Measurements from ENCODE around the gene LTBP2.

The LTBP2 gene

GRCh38 chr14:74584951-74585350 lies 27.1 kb downstream of the LTBP2 start:
- TF ChIP-seq GATA1 (IDR thresholded peaks at IDR 0.05; ENCODE audit: low read depth, low read length) (no peak), POLR2A (IDR thresholded peaks at IDR 0.05; ENCODE audit: low read length) (no peak)
- DNase-seq, result no peak

DNA sequence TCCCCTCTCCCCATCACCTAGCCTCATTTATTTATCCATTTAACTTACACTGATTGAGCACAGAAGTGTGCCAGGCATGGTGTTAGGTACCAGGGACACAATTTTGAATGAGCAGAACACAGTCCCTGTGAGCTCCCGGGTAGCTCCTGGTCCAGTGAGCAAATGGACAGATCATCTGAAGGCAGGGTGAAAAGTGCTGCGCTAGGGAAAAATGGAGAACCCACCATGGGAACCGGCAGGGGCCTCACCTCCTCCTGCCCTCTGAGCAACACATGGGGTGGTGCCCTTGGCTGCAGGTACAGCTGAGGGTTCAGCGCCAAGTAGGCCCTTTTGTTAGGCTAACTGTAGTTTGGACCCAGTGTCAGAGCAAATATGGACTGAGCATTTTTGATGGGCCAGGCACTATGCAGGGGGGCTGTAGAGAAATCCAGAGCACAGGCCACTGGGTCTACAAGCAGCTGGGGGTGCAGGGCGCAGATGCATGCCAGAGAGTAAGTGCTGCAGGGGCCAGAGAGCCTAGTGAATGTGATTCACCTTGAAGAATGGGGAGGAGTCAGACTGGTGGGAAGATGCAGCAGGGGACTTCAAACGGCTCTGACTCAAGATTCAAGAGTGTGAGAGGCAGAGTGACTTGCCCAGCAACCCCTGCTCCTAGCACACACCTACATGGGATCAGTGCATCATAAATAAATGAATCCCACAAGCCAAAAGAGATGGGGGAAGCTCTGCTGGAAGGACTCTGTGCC lies 28.2 kb downstream of the LTBP2 start:
- DNase-seq, result no peak
- TF ChIP-seq POLR2A (IDR thresholded peaks at IDR 0.05; ENCODE audit: low read length), result no peak
- no peak for TF ChIP-seq GATA1 (IDR thresholded peaks at IDR 0.05; ENCODE audit: low read depth, low read length)

GRCh38 chr14:74582910-74583581 lies 29.0 kb downstream of the LTBP2 start:
- TF ChIP-seq GATA1 (IDR thresholded peaks at IDR 0.05; ENCODE audit: low read depth, low read length), result no peak
- no peak for TF ChIP-seq POLR2A (IDR thresholded peaks at IDR 0.05; ENCODE audit: low read length)
- DNase-seq, result no peak

- DNase-seq, result no peak
- TF ChIP-seq GATA1 (IDR thresholded peaks at IDR 0.05; ENCODE audit: low read depth, low read length), result no peak
- TF ChIP-seq POLR2A (IDR thresholded peaks at IDR 0.05; ENCODE audit: low read length), result no peak
Observed at GRCh38 chr14:74580275-74580672, 31.8 kb downstream of the LTBP2 start.

DNA sequence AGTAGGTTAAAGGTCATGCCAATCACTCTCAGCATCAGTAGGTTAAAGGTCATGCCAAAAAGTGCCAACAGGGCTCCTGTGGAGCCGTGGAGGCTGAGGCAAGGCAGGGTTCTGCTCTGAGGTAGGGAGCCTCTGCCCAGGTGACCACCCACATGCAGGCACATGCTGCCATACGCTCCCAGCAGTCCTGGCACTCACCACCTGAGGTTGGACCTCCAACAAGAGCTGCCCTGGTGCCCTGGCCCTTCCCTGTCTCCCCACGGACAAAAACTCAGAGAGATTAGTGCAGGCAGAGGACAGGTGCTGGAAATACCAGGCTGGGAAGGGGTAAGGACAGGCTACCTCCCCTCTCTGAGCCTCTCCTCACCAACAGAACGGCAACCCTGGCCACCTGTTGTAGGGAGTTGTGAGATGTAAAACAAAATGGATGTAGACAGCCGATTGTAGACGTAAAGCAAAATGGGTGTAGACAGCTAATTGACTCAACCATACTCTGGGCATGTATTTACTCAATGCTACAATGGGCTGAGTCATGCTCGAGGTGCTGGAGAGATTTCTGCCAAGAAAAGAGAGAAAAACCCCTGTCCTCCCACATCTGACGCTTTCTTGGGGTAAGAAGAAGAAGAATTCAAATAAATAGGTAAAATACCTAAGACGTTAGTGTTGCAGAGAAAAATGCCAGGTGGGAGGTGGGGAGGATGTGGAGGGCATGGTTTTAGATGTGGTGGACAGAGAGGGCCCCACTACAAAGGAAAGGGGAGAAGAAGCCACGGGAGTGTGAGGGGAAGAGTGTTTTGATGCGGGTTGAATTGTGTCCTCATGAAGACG lies 32.4 kb downstream of the LTBP2 start:
- TF ChIP-seq GATA1 (IDR thresholded peaks at IDR 0.05; ENCODE audit: low read depth, low read length) (no peak), POLR2A (IDR thresholded peaks at IDR 0.05; ENCODE audit: low read length) (no peak)
- no peak for DNase-seq

DNA sequence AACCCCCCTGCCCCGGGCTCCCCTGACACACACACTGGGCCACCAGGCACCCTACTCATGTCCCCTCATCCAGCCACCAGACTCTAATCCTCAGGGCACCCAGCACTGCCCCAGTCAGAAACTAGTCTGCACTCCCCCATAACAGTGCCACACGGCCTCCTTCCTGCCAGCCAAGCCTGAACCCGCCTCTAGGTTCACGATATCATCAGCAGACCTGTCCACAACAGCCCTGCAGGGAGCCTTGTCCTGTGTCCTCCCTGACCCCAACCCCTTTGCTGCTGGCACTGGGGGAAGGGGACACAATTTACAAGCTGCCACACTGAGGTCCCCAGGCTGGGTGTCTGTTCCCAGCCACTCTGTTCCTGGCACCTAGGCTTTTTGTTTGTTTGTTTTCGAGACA lies 33.6 kb downstream of the LTBP2 start:
- TF ChIP-seq POLR2A (IDR thresholded peaks at IDR 0.05; ENCODE audit: low read length) (no peak), GATA1 (IDR thresholded peaks at IDR 0.05; ENCODE audit: low read depth, low read length) (no peak)
- no peak for DNase-seq

- no peak for TF ChIP-seq POLR2A (IDR thresholded peaks at IDR 0.05; ENCODE audit: low read length)
- TF ChIP-seq GATA1 (IDR thresholded peaks at IDR 0.05; ENCODE audit: low read depth, low read length), result no peak
- DNase-seq, result no peak
Observed at GRCh38 chr14:74577948-74578275, 34.1 kb downstream of the LTBP2 start.

- TF ChIP-seq GATA1 (IDR thresholded peaks at IDR 0.05; ENCODE audit: low read depth, low read length) (no peak), POLR2A (IDR thresholded peaks at IDR 0.05; ENCODE audit: low read length) (no peak)
- no peak for DNase-seq
Observed at GRCh38 chr14:74577247-74577947, 34.6 kb downstream of the LTBP2 start.

- TF ChIP-seq POLR2A (IDR thresholded peaks at IDR 0.05; ENCODE audit: low read length), result no peak
- no peak for DNase-seq
Observed at GRCh38 chr14:74575936-74576335, 36.1 kb downstream of the LTBP2 start.

DNA sequence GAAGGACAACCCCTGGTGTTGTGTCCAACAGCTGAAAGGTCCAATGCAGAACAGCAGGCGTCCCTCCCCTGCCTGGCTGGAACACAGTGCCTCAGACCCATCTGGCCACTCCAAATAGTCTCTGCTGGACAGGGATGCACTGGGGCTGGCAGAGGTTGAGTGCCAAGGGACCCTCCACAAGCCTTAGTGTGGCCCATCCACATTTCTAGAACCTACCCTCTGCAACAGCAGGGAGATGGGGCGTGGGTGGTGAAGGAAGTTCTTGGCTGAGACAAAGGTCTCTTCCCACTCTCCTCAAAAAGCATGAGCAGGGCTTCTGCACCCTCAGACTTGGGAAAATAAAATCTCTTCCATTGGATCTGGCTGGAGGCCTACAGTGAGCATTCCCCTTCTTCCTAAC lies 36.5 kb downstream of the LTBP2 start:
- DNase-seq, result no peak
- TF ChIP-seq POLR2A (IDR thresholded peaks at IDR 0.05; ENCODE audit: low read length), result no peak
- no peak for TF ChIP-seq GATA1 (IDR thresholded peaks at IDR 0.05; ENCODE audit: low read depth, low read length)

DNA sequence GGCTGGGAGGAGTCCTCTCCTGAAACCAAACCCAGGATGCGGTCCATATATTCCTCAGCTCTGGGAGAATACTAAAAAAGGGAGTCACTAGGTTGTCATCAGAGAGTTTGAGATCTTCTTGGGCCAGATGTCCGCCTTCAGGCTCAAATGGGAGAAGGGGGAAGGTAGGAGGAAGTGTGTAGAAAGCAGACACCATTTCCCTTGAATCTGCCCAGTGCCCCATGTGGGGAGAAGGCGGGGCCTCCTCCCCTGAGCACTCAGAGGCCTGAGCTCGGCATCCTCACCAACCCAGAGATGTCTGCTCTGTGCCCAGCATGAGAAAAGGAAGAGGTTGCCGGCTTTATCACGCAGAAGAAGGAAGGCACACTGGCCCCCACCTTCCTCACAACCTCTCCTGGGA lies 37.3 kb downstream of the LTBP2 start:
- no peak for DNase-seq
- TF ChIP-seq GATA1 (IDR thresholded peaks at IDR 0.05; ENCODE audit: low read depth, low read length), result no peak
- no peak for TF ChIP-seq POLR2A (IDR thresholded peaks at IDR 0.05; ENCODE audit: low read length)

DNA sequence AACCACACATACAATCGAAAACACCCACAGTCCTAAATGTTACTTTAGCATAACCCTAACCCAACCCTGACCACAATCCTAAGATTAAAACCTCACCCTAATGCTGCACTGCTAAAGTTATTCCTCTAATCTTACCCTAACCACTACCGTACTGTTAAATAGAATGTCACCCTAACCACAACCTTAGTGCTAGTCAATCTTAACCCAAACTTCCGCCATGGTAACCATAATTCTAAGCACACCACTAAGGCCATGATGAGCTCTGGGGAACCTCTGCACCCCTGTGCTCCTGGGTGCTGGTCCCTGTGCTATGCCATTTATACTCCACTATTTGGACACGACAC lies 38.0 kb downstream of the LTBP2 start:
- TF ChIP-seq POLR2A (IDR thresholded peaks at IDR 0.05; ENCODE audit: low read length) (no peak), GATA1 (IDR thresholded peaks at IDR 0.05; ENCODE audit: low read depth, low read length) (no peak)
- no peak for DNase-seq

DNA sequence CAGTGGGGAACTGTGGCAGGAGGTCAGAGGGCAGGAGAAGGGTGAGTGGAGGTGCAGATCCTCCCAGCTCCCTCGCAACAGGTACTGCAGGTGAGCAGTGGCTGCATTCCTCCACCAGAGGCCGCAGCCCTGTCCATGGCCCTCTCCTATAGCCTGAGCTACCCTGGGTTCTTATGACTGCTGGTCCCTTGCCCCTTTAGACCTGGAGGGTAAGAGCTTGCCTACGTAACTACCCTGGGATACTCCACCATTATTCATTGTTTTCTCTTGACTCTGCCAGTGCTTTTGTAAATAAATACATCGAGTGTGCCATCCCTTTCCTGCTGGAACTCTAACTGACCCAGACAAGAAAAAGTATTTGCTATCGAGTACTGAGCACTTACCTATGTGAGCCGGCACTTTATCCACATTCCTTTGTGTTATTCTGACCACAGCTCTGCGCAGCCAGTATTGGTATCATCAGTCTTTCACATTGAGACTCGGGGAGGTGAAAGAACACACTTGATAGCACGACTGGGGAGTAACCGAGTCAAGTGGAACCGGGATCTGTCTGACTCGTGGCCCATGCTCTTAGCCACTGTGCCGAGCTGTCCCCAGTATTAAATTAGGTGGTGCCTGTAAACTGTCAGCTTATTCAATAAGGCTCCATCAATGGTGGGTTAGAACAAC lies 38.5 kb downstream of the LTBP2 start:
- TF ChIP-seq POLR2A (IDR thresholded peaks at IDR 0.05; ENCODE audit: low read length) (no peak), GATA1 (IDR thresholded peaks at IDR 0.05; ENCODE audit: low read depth, low read length) (no peak)
- no peak for DNase-seq
